ENCODE results near the gene PNPLA1. TPM values are rescaled to one million over a fixed set of nuclear protein-coding genes. Genes with fewer than 3 reads are reported as not detected.
A peak's percentile ranks its signal among the peaks of the same experiment; 100 is the strongest.

The PNPLA1 gene
- total and polyA plus RNA-seq, 7 donors: 0.04 to 0.05 TPM; not detected in 5

DNA sequence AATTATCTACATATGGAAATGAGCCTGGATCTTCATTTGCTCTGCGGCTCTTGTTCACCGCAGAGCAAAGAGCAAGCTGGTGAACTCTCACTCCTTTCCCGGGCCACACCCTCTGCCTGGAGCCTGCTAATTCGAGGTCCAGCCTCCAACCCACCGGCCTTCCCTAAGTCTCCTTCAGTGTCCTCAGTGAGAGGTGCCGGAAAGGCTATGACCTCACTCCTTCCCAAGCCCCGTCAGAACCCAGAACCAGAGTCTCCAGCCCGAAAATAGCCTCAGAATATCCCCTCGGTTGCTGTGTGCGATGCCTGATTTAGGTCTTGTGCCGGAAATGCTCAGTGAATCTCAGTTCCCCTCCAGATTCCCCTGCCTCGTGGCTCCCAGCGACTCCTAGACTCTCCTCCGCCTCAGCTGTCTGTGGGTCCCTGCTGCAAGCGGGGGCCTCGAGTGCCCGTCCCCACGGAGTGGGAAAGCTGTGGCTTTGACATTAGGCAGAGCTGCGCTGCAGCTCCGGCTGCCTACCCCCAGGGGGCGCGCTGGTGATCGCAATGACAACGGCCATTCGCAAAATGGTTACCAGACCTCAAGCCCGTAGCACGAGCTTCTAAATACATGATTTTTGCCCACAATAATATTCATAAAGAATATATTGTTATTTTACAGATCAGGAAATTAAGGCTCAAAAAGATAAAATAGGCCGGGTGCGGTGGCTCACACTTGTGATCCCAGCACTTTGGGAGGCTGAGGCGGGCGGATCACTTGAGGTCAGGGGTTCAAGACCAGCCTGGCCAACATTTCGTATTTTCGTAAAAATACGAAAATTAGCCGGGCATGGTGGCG, 71.0 kb downstream of the PNPLA1 start:
- peak; percentile 75 to 93 (median 84) for ATAC-seq
- TF ChIP-seq, protein P1, sequence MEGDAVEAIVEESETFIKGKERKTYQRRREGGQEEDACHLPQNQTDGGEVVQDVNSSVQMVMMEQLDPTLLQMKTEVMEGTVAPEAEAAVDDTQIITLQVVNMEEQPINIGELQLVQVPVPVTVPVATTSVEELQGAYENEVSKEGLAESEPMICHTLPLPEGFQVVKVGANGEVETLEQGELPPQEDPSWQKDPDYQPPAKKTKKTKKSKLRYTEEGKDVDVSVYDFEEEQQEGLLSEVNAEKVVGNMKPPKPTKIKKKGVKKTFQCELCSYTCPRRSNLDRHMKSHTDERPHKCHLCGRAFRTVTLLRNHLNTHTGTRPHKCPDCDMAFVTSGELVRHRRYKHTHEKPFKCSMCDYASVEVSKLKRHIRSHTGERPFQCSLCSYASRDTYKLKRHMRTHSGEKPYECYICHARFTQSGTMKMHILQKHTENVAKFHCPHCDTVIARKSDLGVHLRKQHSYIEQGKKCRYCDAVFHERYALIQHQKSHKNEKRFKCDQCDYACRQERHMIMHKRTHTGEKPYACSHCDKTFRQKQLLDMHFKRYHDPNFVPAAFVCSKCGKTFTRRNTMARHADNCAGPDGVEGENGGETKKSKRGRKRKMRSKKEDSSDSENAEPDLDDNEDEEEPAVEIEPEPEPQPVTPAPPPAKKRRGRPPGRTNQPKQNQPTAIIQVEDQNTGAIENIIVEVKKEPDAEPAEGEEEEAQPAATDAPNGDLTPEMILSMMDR (IDR thresholded peaks at IDR 0.05): peak; percentile 94
- H3K4me1 ChIP-seq: peaks cover 3% of the 10 kb centered on the region
- intact Hi-C loops (cut with DNase I): loop anchor here in 1 of 2 donors (1.0 kb wide), 1 partner anchor 19 kb away; no protein-coding TSS in a partner anchor
- WGBS, 3 donors: 23 to 29% (median 27%) methylated on average over 36 of the region's 36 CpGs
- no peaks in the 10 kb centered on the region for H3K36me3 ChIP-seq (ENCODE audit: insufficient read depth in 1 of 2, low read depth in 1 of 2)
- peak overlapping the region; percentile 22 for H3K4me3 ChIP-seq
- peak; percentile 80 to 88 for DNase-seq
- no peaks in the 10 kb centered on the region for H3K9me3 ChIP-seq
- no peak overlapping the region for H3K27ac ChIP-seq
- H3K27me3 ChIP-seq (ENCODE audit: insufficient read depth in 3 of 3, low read length in 2 of 3): peaks cover 0 to 35% (median 3%) of the 10 kb centered on the region in 3 donors

DNA sequence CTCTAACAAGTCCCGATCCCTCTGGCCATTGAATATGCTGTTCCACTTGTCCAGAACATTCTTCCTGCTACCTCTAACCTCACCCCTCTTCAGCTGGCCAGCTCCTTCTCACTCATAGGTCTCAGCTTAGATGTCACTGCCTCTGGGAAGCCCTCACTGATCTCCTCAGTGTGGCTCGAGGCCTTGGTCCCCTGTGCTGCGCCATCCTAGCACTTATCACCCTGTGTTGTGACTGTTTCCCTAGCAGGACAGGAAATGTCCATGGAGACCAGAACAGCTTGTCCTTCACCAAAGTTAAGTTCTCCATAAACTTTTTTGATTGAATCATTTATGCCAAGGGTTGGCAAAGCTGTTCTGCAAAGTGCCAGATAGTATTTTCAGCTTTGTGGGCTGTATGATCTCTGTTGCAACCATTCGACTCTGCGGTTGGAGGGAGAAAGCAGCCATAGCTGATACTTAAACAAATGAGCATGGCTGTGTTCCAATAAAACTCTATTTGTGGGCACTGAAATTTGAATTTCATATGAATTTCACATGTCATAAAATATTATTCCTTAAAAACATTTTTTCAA, 73.3 kb downstream of the PNPLA1 start:
- DNase-seq (no peak), ATAC-seq (no peak)
- WGBS, 3 donors: 72 to 91% (median 81%) methylated on average over 5 of the region's 5 CpGs
- intact Hi-C loops (cut with DNase I): no loop called here
- H3K27me3 ChIP-seq (ENCODE audit: insufficient read depth in 3 of 3, low read length in 2 of 3): peaks cover 0 to 39% (median 3%) of the 10 kb centered on the region in 3 donors
- TF ChIP-seq, protein P1 (IDR thresholded peaks at IDR 0.05): no peak
- peaks cover 3% of the 10 kb centered on the region for H3K4me1 ChIP-seq
- H3K9me3 ChIP-seq: no peaks in the 10 kb centered on the region
- no peaks in the 10 kb centered on the region for H3K36me3 ChIP-seq (ENCODE audit: insufficient read depth in 1 of 2, low read depth in 1 of 2)
- no peak overlapping the region for H3K4me3 ChIP-seq
- no peak overlapping the region for H3K27ac ChIP-seq

DNA sequence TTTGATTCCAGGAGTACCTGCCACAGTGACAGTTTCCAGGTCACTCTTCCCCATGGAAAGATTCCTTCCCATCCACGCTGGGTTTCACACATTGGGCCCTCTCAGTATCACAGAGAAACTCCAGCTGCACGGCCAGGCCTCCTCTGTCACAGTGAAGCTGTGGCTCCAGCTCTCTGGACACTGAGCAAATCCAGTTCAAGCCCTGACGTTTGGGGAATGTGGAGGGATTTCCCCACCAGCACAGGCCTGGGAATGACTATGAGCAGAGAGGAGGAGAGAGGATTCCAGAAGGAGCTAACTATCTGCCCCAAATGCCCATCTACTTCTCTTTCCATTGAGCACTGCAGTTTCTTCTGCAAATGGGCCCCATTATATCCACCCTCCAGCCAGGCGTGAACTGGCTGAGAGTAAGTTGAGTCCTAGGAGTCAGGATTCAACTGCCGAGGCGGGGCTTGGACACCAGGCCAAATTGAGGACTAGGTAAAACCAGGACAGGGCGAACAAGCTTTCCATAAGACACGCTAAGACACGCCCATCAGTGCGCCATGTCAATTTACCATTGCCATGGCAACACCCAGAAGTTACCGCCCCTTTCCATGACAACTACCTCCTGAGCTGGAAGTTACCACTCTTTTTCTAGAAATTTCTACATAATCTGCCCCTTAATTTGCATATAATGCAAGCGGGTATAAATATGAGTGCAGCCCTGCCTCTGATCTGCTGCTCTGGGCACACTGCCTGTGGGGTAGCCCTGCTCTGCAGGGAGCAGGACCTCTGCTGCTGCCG, 76.0 kb downstream of the PNPLA1 start:
- ATAC-seq: no peak
- intact Hi-C loops (cut with DNase I): no loop called here
- Histone ChIP-seq H3K4me3 (no peak overlapping the region), H3K4me1 (peaks cover 2% of the 10 kb centered on the region), H3K36me3 (ENCODE audit: insufficient read depth in 1 of 2, low read depth in 1 of 2) (no peaks in the 10 kb centered on the region), H3K27ac (no peak overlapping the region), H3K9me3 (no peaks in the 10 kb centered on the region), H3K27me3 (ENCODE audit: insufficient read depth in 3 of 3, low read length in 2 of 3) (peaks cover 0 to 25% (median 0%) of the 10 kb centered on the region in 3 donors)
- DNase-seq: no peak
- TF ChIP-seq, protein P1 (IDR thresholded peaks at IDR 0.05): no peak
- 83 to 86% (median 84%) methylated on average over 13 of the region's 13 CpGs for WGBS, 3 donors

DNA sequence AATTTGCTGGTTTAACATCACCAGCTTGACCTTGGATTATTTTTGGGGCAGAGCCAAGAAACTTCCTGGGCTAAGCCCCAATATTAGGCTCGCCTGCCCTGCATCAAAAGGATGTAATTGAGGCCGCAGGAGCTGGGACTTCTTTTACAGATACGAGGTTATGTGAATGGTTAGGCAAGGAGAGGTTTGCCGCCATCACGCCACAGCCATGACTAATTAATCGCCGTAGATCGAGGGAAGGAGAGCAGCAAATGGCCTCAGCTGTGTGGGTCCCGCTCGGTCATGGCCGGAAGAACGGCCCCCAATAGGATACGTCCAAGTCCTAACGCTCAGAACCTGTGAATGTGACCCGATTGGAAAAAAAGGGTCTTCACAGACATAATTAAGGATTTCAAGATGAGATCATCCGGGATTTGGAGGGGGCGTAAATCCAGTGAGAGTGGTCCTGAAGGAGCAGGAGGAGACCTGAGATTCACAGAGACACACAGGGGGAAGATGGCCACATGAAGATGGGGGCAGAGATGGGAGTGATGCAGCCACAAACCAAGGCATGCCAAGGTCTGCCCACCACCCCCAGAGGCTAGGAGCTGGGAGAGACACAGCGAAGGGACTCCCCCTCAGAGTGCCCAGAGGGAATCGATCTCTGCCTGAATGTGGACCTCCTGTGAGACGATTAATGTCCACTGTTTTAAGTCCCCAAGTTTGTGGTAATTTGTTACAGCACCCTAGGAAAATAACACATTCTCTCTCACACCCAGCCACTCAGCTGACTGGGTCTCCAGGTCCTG, 76.8 kb downstream of the PNPLA1 start:
- 57 to 64% (median 59%) methylated on average over 20 of the region's 20 CpGs for WGBS, 3 donors
- peaks cover 0 to 20% (median 0%) of the 10 kb centered on the region in 3 donors for H3K27me3 ChIP-seq (ENCODE audit: insufficient read depth in 3 of 3, low read length in 2 of 3)
- TF ChIP-seq, protein P1 (IDR thresholded peaks at IDR 0.05): no peak

More for the DNA sequence above, 76.8 kb downstream of the PNPLA1 start:
- no peak for ATAC-seq
- Histone ChIP-seq H3K27ac (no peak overlapping the region), H3K4me1 (no peaks in the 10 kb centered on the region), H3K4me3 (no peak overlapping the region), H3K36me3 (ENCODE audit: insufficient read depth in 1 of 2, low read depth in 1 of 2) (no peaks in the 10 kb centered on the region), H3K9me3 (no peaks in the 10 kb centered on the region)
- no peak for DNase-seq
- intact Hi-C loops (cut with DNase I): no loop called here

Measured in psoas muscle (tissue), 8 donors.